Coronary artery (tissue), 2 donors: Measurements from ENCODE around the gene MACROD2.

Source experiments
- DNase-seq: peaks from one replicate; pipeline ENCODE4 v3.0.0-alpha.2; 2017; ENCODE audit warnings: low spot score
- H3K27ac ChIP-seq, 2 donors: fragments of 200-600 bp; sonication (generic); one replicate each; pipeline ENCODE4 v1.5.1; 2016 to 2019
- H3K4me3 ChIP-seq: fragments of 200-600 bp; sonication (generic); 2 replicates; pipeline ENCODE4 v1.5.1; 2016; ENCODE audit warnings: mild to moderate bottlenecking, moderate library complexity
- CTCF ChIP-seq: fragments of 200-600 bp; sonication (generic); IDR thresholded peaks from one replicate; pipeline ENCODE4 v1.5.1; 2019; ENCODE audit warnings: antibody characterized with exemption

MACROD2 gene

GRCh38 chr20:14947536-14947935 is 952.2 kb downstream of the MACROD2 start:
- no peak overlapping the region for H3K27ac ChIP-seq
- DNase-seq, result no peak
- no peak overlapping the region for H3K4me3 ChIP-seq
- TF ChIP-seq CTCF, result no peak

DNA sequence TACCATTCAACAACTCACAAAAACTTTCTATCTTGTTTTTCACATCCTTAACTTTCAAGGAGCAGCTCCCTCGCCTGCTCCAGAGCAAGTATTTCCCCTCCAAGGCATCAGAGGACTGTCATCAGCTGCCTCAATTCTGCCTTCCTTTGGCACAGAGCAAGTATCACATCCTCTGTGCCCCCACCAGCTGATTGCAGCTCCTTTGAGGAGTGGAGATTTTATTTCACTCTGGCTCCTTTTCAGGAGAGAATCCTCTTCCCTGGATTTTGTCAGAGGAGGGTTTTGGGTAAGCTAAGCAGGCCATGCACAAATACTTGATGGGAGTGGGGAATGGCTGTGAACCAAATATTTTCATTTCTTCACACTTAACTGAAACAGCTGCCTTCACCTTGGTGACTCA is 952.6 kb downstream of the MACROD2 start:
- no peak for DNase-seq
- no peak for TF ChIP-seq CTCF
- no peak overlapping the region for H3K4me3 ChIP-seq
- no peak overlapping the region for H3K27ac ChIP-seq

- no peak overlapping the region for H3K27ac ChIP-seq
- TF ChIP-seq CTCF, result no peak
- no peak overlapping the region for H3K4me3 ChIP-seq
- no peak for DNase-seq
Observed at GRCh38 chr20:14948416-14948815, 953.1 kb downstream of the MACROD2 start.

DNA sequence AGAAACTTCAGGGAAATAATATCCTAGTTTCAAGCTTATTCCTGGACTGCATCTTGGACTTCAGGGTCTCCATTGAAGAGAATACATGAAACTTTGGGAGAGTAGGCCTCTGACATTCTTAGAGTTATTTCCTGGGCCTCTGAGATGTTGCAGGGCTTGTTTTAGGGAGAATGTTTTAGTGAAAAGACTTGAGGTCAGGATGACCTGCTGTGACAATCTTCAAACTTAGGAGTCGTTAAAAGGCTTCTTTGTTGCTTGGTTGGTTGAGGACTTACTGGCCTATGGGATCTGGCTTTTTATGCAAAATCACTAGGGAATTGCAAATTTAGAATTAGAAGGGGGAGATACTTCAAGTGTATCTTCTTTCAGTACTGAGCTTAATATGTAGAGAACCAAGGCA is 955.3 kb downstream of the MACROD2 start:
- no peak for DNase-seq
- no peak overlapping the region for H3K27ac ChIP-seq
- no peak for TF ChIP-seq CTCF
- H3K4me3 ChIP-seq, result no peak overlapping the region

GRCh38 chr20:14951105-14951504 is 955.8 kb downstream of the MACROD2 start:
- no peak overlapping the region for H3K4me3 ChIP-seq
- H3K27ac ChIP-seq, result peak overlapping the region in 1 of 2 donors; percentile 6
- no peak for DNase-seq
- TF ChIP-seq CTCF, result no peak

DNA sequence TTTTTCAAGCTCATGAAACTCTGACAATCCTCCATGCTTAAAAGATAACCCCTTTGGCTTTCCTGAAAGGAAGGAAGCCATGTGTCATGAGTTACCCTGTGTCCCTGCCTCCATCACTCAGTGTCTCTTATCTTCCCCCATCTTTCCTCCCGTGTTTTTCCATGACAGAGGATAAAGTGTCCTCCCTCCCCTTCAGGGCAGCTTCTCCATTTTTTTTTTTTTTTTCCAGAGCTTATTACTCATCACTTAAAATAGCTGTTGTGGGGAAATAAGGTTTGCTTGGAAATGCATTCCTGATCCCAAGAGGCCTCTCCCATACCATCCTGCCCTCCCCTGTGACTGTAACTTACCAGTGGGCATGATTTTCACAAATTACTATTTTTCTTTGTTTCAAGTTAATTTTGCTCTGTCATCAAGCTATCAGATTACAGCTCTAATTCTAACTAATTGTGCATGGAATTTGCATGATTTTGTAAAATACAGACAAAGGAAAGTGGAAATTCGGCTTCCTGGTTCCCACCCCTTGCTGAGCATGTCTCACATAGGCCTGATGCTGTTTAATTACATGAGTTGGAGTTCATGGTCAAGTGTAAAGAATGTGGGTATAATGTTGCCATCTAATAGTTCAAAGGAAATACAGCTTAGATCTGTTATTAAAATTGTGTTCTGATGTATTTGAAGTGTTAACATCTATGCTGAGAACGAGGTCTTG is 956.5 kb downstream of the MACROD2 start:
- peak overlapping the region in 1 of 2 donors; percentile 6 for H3K27ac ChIP-seq
- TF ChIP-seq CTCF, result no peak
- no peak overlapping the region for H3K4me3 ChIP-seq
- DNase-seq, result no peak

- no peak for TF ChIP-seq CTCF
- no peak overlapping the region for H3K4me3 ChIP-seq
- DNase-seq, result no peak
- no peak overlapping the region for H3K27ac ChIP-seq
Observed at GRCh38 chr20:14953736-14954135, 958.4 kb downstream of the MACROD2 start.
